WTC11 (cell line): ENCODE results near the gene ZNF202. TPM values are rescaled to one million over a fixed set of nuclear protein-coding genes. Genes with fewer than 3 reads are reported as not detected.

ENCODE experiments used
- ATAC-seq: fragments of 200-7000 bp; cut with Tn5 transposase; 2 replicates; pipeline ENCODE4 v1.10.0; 2021; ENCODE audit warnings: mild to moderate bottlenecking, moderate library complexity
- CTCF ChIA-PET: fragments of 300-600 bp; sonication (Branson Sonifier 250); formaldehyde crosslinking; loops from one replicate; lab custom pipeline; 2021; ENCODE audit warnings: antibody characterized with exemption; lab: Charles Lee
- POLR2A ChIA-PET: fragments of 350-600 bp; sonication (Branson Sonifier 250); formaldehyde crosslinking; loops from one replicate; lab custom pipeline; 2021; ENCODE audit warnings: antibody characterized with exemption; lab: Charles Lee
- DNase-seq: peaks from one replicate; pipeline ENCODE4 v3.0.0; 2021; ENCODE audit warnings: low spot score
- H3K27ac Mint-ChIP-seq: 2 replicates; pipeline ENCODE4 v1.8.0; 2021; ENCODE audit warnings: mixed read lengths
- H3K27me3 Mint-ChIP-seq: 2 replicates; pipeline ENCODE4 v1.8.0; 2021; ENCODE audit warnings: low read depth, mild to moderate bottlenecking, moderate library complexity, mixed read lengths
- H3K36me3 Mint-ChIP-seq: 2 replicates; pipeline ENCODE4 v1.8.0; 2021; ENCODE audit warnings: mixed read lengths
- H3K4me1 Mint-ChIP-seq: 2 replicates; pipeline ENCODE4 v1.8.0; 2022; ENCODE audit warnings: mixed read lengths
- H3K4me3 Mint-ChIP-seq: 2 replicates; pipeline ENCODE4 v1.8.0; 2021; ENCODE audit warnings: mild to moderate bottlenecking, moderate library complexity, mixed read lengths
- H3K9me3 Mint-ChIP-seq: 2 replicates; pipeline ENCODE4 v1.8.0; 2021; ENCODE audit warnings: mixed read lengths
- AR ChIP-seq: fragments of 250-450 bp; sonication (Bioruptor Pico); IDR thresholded peaks from 2 replicates; pipeline ENCODE4 v1.9.0; 2021; ENCODE audit warnings: mild to moderate bottlenecking
- CREB1 ChIP-seq: sonication (generic); formaldehyde crosslinking; IDR thresholded peaks from 2 replicates; pipeline ENCODE4 v1.8.0; 2023; ENCODE audit warnings: mild to moderate bottlenecking, missing genetic modification reagents
- CREM ChIP-seq: sonication (generic); formaldehyde crosslinking; IDR thresholded peaks from 2 replicates; pipeline ENCODE4 v1.8.1; 2022; ENCODE audit warnings: mild to moderate bottlenecking, missing genetic modification reagents, moderate library complexity
- E2F1 ChIP-seq: sonication (generic); formaldehyde crosslinking; IDR thresholded peaks from 2 replicates; pipeline ENCODE4 v1.8.0; 2022; ENCODE audit warnings: mild to moderate bottlenecking, missing genetic modification reagents
- E2F4 ChIP-seq: sonication (generic); formaldehyde crosslinking; IDR thresholded peaks from 2 replicates; pipeline ENCODE4 v1.8.1; 2022; ENCODE audit warnings: low read depth, mild to moderate bottlenecking, moderate library complexity, missing genetic modification reagents, borderline replicate concordance
- ERG ChIP-seq: fragments of 250-450 bp; sonication (Bioruptor Pico); IDR thresholded peaks from 2 replicates; pipeline ENCODE4 v1.8.0; 2021; ENCODE audit warnings: mild to moderate bottlenecking
- ETV6 ChIP-seq: sonication (generic); formaldehyde crosslinking; IDR thresholded peaks from 2 replicates; pipeline ENCODE4 v1.8.1; 2022; ENCODE audit warnings: mild to moderate bottlenecking, missing genetic modification reagents
- FOXK1 ChIP-seq: sonication (generic); formaldehyde crosslinking; IDR thresholded peaks from 2 replicates; pipeline ENCODE4 v1.8.0; 2022; ENCODE audit warnings: mild to moderate bottlenecking, moderate library complexity, missing genetic modification reagents
- GRHL2 ChIP-seq: fragments of 250-450 bp; sonication (Bioruptor Pico); IDR thresholded peaks from 2 replicates; pipeline ENCODE4 v1.8.0; 2022; ENCODE audit warnings: mild to moderate bottlenecking, moderate library complexity; ENCODE audit not compliant: insufficient replicate concordance, severe bottlenecking
- HMGA2 ChIP-seq: fragments of 250-450 bp; sonication (Bioruptor Pico); IDR thresholded peaks from 2 replicates; pipeline ENCODE4 v1.4.0; 2021; ENCODE audit warnings: mild to moderate bottlenecking, moderate library complexity
- JAZF1 ChIP-seq: fragments of 250-450 bp; sonication (Bioruptor Pico); IDR thresholded peaks from 2 replicates; pipeline ENCODE4 v1.9.0; 2021; ENCODE audit warnings: moderate library complexity, mild to moderate bottlenecking, inconsistent platforms
- MLX ChIP-seq: sonication (generic); formaldehyde crosslinking; IDR thresholded peaks from 2 replicates; pipeline ENCODE4 v1.8.1; 2023; ENCODE audit warnings: mild to moderate bottlenecking, missing genetic modification reagents, moderate library complexity
- NR3C1 ChIP-seq: sonication (generic); formaldehyde crosslinking; conservative IDR thresholded peaks from 2 replicates; pipeline ENCODE4 v1.8.1; 2023; ENCODE audit warnings: low read depth, mild to moderate bottlenecking, missing genetic modification reagents
- PREB ChIP-seq: sonication (generic); formaldehyde crosslinking; IDR thresholded peaks from 2 replicates; pipeline ENCODE4 v1.8.1; 2022; ENCODE audit warnings: mild to moderate bottlenecking, missing genetic modification reagents, moderate library complexity, borderline replicate concordance
- PRRX2 ChIP-seq: fragments of 250-450 bp; sonication (Bioruptor Pico); IDR thresholded peaks from 2 replicates; pipeline ENCODE4 v1.8.0; 2021; ENCODE audit warnings: mild to moderate bottlenecking
- SMAD3 ChIP-seq: sonication (generic); formaldehyde crosslinking; IDR thresholded peaks from 2 replicates; pipeline ENCODE4 v1.8.0; 2022; ENCODE audit warnings: missing genetic modification reagents, mild to moderate bottlenecking, borderline replicate concordance
- SP1 ChIP-seq: sonication (generic); formaldehyde crosslinking; conservative IDR thresholded peaks from 2 replicates; pipeline ENCODE4 v1.8.1; 2022; ENCODE audit warnings: missing genetic modification reagents
- ZBTB43 ChIP-seq: sonication (generic); formaldehyde crosslinking; IDR thresholded peaks from 2 replicates; pipeline ENCODE4 v1.8.1; 2023; ENCODE audit warnings: mild to moderate bottlenecking, missing genetic modification reagents
- ZNF263 ChIP-seq: sonication (generic); formaldehyde crosslinking; IDR thresholded peaks from 2 replicates; pipeline ENCODE4 v1.8.1; 2022; ENCODE audit warnings: low read depth, mild to moderate bottlenecking, moderate library complexity, missing genetic modification reagents
- ZNF317 ChIP-seq: sonication (generic); formaldehyde crosslinking; IDR thresholded peaks from 2 replicates; pipeline ENCODE4 v1.8.1; 2023; ENCODE audit warnings: low read depth, mild to moderate bottlenecking, moderate library complexity, missing genetic modification reagents, borderline replicate concordance
- ZNF512 ChIP-seq: sonication (generic); formaldehyde crosslinking; IDR thresholded peaks from 2 replicates; pipeline ENCODE4 v1.8.1; 2022; ENCODE audit warnings: missing genetic modification reagents, borderline replicate concordance
- total RNA-seq: library from RNA; stranded (reverse); gene quantifications from 3 replicates; pipeline ENCODE4 v1.2.3, GENCODE V29; 2021

Gene ZNF202
- total RNA-seq, 1 experiment from 2014 or later, result 29.9 TPM

GRCh38 chr11:123775289-123775688 is 33.8 kb upstream of the ZNF202 start:
- CTCF ChIA-PET, result interaction anchor here (0.6 to 1.7 kb wide), 11 partner anchors 29 to 471 kb away, joined by 3 to 11 read pairs (median 3); partner anchors contain the start of gene SCN3B
- Mint-ChIP-seq H3K4me3 (no peak overlapping the region), H3K36me3 (peaks cover 14% of the 10 kb centered on the region), H3K27ac (peak overlapping the region; percentile 100), H3K4me1 (peaks cover 61% of the 10 kb centered on the region), H3K27me3 (no peaks in the 10 kb centered on the region), H3K9me3 (peaks cover 21% of the 10 kb centered on the region)
- ATAC-seq (peak; percentile 93), DNase-seq (peak; percentile 21)
- TF ChIP-seq FOXK1 (CRISPR knock-in tag) (0 out of 2 replicates have a peak, but pooled peaks have one; percentile 37), SP1 (CRISPR knock-in tag) (0 out of 2 replicates have a peak, but pooled peaks have one; percentile 39), JAZF1 (CRISPR knock-in tag) (no peak), SMAD3 (CRISPR knock-in tag) (no peak), ZNF512 (CRISPR knock-in tag) (no peak), ETV6 (CRISPR knock-in tag) (peak; percentile 38; the same call in 1 of the 2 replicates), NR3C1 (CRISPR knock-in tag) (no peak), GRHL2 (CRISPR knock-in tag) (no peak), E2F4 (no peak), AR (CRISPR knock-in tag) (no peak), ZNF263 (CRISPR knock-in tag) (no peak), E2F1 (CRISPR knock-in tag) (no peak), CREB1 (CRISPR knock-in tag) (no peak), ZNF317 (CRISPR knock-in tag) (no peak), ERG (CRISPR knock-in tag) (no peak), PRRX2 (no peak), CREM (CRISPR knock-in tag) (no peak), HMGA2 (no peak)
- POLR2A ChIA-PET, result interaction anchor here (0.6 to 1.6 kb wide), 2 partner anchors 27 to 33 kb away, joined by 3 to 5 read pairs; no protein-coding TSS in a partner anchor

GRCh38 chr11:123773959-123774358 is 32.5 kb upstream of the ZNF202 start:
- CTCF ChIA-PET, result interaction anchor here (1.1 kb wide), 1 partner anchor 27 kb away, joined by 5 read pairs; no protein-coding TSS in a partner anchor
- H3K27me3 Mint-ChIP-seq, result no peaks in the 10 kb centered on the region
- ATAC-seq (no peak), DNase-seq (no peak)
- peaks cover 10% of the 10 kb centered on the region for H3K36me3 Mint-ChIP-seq
- no peak overlapping the region for H3K4me3 Mint-ChIP-seq
- POLR2A ChIA-PET, result no interaction called here
- H3K4me1 Mint-ChIP-seq, result peaks cover 59% of the 10 kb centered on the region
- peak overlapping the region; percentile 100 for H3K27ac Mint-ChIP-seq
- peaks cover 18% of the 10 kb centered on the region for H3K9me3 Mint-ChIP-seq
- TF ChIP-seq ZBTB43 (CRISPR knock-in tag), result no peak
- no peak for TF ChIP-seq ERG (CRISPR knock-in tag)
- no peak for TF ChIP-seq MLX
- TF ChIP-seq PREB (CRISPR knock-in tag), result no peak
